GM18861 (cell line): ENCODE measurements around the gene S100A6.
"Not testable (repeated sequence)": the region's sequence is repeated elsewhere in the genome, so short reads cannot be mapped to it uniquely, and the experiment has no call there.

Experiments
- ATAC-seq: cut with Tn5 transposase; IDR thresholded peaks from one replicate; pipeline ENCODE4 v1.9.1; 2021; ENCODE audit not compliant: unreplicated experiment

S100A6 gene

DNA sequence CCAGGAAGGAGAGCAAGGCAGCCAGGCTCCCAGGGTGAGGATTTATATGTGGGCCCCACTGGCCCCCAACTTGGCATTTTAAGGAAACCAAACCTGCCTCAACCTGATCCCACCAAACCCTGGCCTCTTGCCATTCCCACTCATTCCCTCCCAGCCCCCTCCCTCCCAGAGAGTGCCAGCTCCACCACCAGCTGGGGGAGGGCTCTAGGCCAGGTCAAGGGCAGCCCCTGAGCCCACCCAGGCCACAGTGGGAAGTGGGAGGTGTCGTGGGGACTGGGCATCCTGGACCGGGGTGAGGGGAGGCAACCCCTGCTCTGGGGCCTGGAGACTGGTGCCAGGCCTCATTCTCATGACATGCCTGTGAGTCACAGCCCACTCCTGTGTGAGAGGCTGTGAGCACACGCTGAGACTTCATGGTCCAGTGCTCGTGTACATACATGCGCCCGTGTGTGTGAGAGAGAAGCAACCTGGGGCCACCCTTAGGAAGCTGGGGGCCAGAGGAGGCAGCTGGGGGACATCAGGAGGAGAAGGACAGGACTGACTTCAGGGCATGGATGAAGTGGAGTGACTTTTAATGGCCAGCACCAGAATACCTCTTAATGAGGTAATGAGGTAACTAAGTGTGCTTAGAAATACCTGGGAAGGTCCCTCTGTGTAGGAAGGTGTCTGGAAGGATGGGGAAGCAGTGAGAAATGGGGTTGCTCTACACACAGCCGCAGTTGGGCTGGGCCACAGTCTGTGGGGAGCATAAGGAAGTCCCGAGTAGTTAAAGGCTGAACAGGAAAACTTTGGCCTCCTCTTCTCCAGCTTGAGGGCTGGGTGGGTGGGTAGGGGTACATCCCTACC lies 30.0 kb upstream of the S100A6 start, which contains the start of gene S100A2:
Gene S100A2 (minus strand): TSS at position 316 of the 846 bp plus-strand sequence. CDS start 1,967 bp downstream, outside the sequence.
- ATAC-seq, result no peak

DNA sequence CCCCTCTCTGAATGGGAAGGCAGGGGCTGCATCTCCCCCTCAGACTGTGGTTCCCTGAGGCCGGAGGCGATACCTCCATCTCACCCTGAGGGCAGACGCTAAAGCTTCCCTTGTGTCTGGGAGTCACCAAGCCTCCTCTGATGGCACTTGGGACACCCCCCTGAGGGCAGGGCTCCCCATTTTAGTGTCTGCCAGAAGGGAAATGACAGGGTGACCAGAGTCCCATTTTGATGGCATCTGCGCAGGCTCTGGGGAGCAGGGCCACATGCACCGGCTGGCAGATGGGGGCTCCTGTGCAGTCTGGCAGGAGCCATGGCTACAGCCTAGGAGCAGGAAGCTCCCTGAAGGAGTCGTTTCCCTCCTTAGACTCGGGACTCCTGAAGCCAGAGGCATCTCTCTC lies 28.2 kb upstream of the S100A6 start:
- no peak for ATAC-seq

DNA sequence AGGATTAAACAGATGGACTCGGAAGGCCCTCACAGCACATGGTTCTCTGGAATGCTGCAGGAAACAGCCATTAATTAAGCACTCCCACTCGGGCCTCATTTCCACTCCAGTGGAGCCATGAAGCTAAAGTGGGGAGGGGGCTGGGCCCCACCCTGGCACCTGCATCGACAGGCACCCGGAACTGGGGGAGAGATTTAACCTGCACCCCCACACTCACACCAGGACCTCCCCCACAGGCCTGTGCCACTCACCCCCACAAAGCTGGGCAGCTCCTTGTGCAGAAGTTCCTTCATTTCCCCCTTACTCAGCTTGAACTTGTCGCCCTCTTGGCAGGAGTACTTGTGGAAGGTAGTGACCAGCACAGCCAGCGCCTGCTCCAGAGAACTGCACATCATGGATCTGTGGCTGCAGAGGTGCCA lies 27.7 kb upstream of the S100A6 start:
- no peak for ATAC-seq

DNA sequence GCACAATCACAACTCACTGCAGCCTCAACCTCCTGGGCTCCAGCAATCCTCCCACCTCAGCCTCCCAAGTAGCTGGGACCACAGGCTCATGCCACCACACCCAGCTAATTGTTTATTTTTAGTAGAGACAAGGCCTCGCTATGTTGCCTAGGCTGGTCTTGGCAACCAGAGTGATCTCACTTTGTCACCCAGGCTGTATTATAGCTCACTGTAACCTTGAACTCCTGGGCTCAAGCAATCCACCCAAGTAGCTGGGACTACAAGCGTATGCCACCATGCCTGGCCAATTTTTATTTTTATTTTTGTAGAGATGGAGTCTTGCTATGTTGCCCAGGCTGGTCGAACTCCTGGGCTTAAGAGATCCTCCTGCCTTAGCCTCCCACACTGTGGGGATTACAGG lies 26.2 kb upstream of the S100A6 start:
- not testable (repeated sequence) for ATAC-seq

DNA sequence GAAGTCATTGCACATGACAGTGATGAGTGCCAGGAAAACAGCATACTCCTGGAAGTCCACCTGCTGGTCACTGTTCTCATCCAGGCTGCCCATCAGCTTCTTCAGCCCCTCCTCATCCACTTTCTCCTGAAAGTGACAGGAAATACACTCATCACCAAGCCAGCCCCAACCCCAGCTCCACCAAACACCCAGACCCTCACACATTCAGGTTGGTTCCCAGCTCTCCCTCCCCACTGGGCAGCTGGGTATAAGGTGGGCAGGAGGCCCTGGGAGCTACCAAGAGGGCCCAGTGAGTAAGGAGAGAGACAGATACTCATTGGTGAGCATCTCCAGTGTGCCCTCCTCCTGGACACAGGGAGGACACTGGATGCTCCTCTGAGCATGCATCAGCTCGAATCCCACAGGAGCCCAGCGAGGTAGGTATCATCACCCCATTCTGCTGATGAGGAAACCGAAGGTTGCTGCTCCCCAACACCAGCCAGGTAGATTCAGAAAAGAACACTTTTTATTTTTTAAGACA lies 25.7 kb upstream of the S100A6 start:
- ATAC-seq, result no peak

DNA sequence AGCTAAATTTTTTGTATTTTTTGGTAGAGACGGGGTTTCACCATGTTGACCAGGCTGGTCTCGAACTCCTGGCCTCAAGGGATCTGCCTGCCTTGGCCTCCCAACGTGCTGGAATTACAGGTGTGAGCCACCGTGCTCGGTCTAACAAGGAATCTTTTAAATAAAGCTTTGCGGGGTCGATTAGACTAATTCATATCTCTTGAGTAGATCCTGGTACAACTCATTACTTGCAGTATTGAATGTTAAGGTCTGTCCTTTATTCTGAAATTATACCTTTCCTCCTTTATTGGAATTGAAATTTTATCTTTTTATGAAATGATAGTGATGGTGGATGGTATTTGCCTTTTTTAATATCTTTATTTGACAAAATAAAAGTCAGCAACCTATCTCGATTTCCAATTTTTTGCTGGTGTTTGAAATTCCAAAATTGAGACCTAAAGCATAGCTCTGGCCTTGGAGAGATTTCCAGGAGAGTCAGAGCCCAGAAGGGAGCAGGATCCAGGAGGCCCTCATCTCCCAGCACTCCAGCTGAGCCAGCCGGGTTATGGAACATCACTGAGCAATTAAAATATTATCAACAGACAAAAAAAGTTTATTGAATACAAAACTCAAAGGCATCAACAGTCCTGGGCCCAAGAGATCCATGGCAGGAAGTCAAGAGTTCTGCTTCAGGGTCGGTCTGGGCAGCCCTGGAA lies 25.1 kb upstream of the S100A6 start:
- no peak for ATAC-seq

DNA sequence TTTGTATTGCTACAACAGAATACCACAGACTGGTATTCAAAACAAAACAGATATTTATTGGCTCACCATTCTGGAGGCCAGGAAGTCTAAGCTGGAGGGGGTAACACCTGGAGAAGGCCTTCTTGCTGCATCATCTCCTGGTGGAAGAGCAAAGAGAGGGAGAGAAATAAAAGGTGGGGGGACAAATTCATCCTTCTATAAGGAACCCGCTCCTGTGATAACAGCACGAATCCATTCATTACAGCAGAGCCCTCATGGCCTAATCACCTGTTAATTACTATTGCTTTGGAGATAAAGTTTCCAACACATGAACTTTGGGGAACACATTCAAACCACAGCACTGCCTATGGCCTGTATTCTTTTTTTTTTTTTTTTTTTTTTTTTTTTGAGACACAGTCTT lies 24.4 kb upstream of the S100A6 start:
- no peak for ATAC-seq

DNA sequence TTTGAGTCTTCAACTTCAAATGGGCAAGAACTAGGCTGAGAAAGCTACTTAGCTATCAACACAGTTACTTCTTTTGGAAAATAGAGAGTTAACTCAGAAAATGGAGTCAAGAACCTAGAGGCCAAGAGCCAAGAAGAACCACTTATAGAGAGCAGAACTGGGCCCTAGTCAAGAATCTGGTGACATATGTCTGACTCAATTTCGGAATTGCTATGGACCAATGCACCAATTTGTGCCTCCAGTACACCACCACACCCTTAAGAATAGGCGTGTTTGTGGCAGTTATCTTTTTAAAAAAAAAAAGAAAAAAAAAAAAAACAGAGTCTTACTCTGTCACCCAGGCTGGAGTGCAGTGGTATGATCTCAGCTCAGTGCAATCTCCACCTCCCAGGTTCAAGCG lies 22.1 kb upstream of the S100A6 start:
- no peak for ATAC-seq

DNA sequence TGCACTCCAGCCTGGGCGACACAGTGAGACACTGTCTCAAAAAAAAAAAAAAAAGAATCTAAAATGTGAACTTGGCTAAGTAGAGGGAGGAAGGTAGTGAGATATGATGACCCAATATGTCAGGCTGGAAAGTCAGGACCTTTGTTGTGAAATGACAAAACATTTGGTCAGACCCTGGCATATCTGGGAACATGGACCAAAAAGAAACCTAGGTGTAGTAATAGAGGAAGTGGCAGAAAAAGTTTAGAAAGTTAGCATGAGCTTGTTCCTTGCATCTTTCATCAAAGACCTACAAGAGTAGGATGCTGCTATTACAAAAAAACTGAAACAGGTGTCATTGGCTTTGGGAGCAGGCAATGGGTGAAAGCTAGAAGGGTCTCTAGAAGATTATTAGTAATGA lies 20.6 kb upstream of the S100A6 start:
- ATAC-seq, result no peak

DNA sequence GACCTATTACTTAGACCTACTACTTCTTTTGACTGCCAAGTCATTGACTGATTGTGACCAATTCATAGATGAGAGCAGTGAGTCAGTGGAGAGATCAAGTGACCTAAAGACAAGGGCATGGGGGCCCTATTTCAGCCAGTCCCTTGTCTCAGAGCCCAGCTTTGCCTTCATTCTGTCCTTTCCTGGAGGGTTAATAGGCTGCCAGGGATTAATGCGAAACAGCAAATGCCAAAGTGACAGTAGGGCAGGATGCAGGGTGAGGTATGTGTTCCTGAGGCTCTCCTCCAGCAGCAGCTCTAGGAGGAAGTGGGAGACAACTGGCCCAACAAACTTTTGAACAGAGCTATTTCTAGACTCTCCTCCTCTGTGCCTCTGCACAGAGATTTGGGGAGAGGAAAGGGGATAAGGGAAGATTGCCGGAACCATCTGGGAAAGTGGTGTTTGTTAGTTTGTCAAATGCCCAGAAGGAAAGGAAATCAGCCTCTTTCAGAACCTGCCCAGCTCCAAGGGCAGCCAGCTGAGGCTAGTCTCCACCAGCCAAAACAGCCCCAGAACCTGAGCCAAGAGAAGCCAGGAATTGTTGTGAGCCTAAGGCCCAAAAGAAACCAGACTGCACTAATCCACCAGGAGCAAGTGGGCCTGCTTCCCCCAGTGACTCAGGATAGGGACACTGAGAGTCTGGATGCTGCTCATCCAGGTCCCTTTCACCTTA lies 18.2 kb upstream of the S100A6 start:
- no peak for ATAC-seq

DNA sequence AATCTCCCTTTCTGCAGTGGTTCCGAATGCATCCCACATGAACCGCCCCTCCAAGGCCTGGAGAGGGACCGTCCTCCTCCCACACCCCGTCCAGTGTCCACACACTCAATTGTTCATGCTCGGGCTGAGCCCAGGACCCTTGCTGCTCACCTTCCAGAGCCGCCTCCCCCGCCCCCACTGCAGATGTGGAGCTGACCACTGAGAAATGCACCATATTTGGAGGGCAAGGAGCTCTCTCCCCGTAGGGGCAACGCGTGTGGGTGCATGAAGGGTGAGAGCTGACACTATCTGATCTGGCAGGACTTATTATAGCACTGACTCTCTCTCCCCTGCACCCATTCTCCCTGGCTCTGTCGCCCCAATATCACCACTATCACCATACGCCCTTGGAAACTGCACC lies 17.3 kb upstream of the S100A6 start:
- no peak for ATAC-seq

DNA sequence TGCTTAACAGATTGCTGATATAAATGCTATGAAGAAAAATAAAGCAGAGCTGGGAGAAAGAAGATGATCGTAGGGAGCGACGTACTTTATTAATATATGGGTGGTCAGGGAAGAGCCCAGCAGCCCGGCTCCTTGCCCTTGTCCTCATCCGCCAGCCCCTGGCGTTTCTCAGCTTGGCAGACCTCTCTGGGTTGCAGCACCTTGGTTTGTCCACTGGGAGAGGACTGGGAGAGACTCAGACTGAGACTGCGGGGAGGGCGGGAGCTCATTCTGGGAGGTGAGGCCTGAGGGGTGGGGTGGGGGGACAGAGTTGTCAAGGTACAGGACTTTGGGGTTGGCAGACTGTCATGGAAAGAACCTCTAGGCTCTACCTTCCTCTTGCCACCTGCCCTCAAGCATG lies 16.5 kb upstream of the S100A6 start:
- no peak for ATAC-seq

DNA sequence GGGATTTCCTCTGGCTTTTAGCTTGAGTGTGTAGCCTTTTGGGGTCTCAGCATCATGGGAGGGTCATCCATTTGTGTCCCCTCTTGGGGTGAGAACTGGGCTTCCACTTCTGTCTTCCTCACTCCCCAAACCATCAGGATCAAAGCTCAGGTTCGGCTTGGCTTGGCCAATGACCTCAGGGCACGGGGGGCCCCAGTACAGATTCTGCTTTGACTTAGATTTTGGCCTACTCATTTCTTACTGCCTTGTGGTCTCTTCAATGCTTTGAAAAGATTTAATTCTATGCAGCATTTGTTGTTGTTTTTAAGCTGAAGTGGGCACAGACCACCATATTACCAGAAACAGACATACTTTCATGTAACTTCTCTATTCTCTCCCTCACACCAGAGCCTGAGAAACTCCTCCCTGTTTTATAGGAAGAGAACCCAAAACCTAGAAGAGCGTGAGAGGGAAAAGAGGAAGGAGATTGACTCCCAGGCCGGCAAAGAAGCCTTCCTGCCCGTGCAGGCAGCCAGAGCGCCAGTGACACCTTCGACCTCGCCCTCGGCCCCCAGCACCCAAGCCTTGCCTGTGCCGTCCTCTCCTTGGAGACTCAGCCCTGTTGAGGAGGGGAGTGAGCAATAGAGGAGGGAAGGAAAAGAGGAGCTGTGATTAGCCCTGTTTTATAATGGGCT lies 15.2 kb upstream of the S100A6 start:
- ATAC-seq, result no peak

DNA sequence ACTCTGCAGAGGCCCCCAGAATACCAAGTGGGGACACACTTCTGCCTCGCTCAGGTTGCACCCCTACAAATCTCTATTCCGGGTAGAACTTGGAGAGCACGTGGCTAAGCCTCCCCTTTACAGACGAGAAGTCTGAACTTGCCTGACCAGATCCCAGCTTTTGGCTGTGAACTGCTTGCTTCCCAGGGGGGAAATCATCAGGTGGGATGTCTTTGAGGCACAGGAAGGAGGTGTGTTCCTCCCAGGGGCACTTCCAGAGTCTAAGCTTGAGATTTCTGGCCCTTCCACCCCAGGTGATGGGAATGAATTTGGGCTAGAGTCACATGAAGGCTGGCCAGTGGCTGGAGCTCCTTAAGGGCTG lies 14.6 kb upstream of the S100A6 start:
- no peak for ATAC-seq

DNA sequence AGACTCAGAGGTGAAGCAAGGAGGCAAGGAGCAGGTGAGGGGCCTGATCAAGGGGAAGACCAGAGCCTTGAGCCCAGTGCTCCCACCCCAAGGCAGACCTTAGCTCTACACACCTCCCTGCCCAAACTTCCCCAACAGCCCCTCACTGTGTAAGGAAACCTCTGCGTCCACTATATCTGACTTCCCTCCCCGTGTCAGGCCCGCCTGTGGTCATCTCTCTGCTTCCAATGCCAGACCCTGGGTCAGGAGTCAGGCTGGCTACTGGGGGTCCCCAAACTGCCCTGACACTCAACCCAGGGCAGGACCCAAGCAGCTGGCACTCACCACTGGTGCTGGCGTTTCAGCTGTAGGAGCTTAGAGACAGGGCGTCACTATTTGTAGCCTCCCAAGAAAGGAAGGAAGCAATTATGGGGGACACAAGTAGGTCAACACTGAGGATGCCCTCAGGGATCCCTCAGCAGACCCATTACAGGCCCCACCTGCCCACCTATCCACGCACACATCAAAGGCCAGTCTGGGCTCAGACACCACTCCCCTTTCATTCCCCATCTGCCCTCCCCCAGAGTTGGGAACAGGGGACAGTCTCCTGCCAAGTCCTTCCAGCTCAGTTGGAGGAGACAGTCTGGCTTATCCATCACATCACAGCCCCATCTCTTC lies 14.1 kb upstream of the S100A6 start:
- no peak for ATAC-seq

DNA sequence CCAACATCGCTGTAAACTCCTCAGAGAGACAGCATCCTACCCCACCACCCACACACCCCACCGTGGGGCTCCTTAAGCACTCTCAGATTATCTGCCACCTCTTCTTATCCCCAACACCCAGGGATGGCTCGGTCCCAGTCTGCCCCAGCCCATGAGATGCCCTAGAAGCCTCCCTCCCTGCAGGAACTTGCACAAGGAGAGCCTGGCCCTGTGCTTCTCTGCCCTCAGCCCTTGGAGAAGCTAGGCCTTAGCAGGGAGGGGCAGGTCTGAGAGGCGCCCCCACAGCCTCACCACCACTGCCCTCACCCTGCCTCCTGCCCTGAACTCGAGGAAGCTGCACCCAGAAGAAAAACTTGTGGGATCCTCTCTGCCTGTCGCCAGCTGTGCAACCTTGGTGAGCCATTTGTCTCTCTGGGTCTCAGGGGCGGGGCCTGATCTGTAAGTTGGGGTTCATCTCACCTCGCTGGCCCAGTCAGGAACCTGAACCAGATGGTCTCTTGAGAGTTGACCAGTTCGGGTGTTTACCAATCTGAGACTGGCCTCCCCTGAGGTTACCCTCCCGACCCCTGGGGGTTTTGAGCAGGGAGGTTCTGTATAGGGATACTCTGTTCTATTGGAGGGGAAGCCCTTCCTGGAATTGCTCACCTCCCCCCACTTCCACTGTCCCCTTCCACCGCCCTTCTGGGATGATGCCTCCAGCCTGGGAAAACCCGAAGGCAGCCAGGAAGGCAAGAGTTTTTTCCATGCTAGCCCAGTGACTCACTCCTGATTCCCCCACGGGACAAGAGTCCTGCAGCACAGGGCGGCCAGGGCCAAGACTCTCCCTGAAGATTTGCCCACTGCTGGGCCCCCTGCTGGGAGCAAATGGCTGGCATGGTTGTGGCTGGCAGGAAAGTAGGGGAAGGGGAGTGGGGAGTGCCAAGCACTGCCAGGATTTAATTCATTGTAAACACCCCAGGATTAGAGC lies 13.2 kb upstream of the S100A6 start, which contains the start of gene S100A3:
Gene S100A3 (minus strand): TSS at position 537 of the 967 bp plus-strand sequence. CDS start 773 bp downstream, outside the sequence.
- no peak for ATAC-seq

DNA sequence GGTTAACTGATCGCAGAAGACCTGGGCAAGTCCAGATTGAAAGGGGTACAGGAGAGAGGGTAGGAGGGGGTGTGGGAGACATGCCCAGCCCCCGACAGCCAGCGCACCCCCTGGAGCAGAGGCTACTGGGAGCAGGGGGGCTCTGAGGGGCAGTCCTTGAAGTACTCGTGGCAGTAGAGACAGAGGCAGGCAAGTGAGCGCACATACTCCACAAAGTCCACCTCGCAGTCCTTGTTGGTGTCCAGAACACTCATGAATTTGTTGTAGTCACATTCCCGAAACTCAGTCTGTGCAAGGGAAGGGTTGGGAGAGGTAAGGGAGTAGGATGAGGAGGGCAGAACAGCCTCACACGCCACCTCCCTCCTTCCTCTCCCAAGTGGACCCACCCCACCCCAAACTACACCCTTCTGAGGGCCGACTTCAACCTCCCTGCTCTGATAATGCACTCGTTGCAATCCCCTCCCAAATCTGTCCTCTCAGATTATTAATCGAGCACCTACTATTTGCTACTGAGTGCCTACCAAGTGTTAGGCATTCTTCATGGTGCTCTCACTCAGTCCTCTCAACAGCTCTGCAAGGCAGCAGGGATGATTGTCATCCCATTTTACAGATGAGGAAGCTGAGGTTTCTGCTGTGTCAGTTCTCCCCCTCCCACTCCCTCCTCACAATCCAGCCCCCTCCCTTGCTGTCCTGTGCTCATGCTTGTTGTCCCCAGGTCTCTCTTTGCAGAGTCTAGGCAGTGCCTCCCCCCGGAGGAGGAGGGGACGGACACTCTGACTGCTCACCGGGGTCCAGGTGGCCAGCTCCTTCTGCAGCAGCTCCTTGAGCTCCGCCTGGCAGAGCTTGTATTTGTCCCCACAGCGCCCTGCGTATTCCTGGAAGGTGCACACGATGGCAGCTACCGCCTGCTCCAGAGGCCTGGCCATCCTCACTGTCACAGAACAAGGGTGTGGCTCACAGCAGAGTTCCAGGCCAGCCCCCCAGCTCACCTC lies 12.1 kb upstream of the S100A6 start:
- ATAC-seq, result no peak
